ENCODE results near the gene RNF212B. TPM values are rescaled to one million over a fixed set of nuclear protein-coding genes. Genes with fewer than 3 reads are reported as not detected.
A peak's percentile ranks its signal among the peaks of the same experiment; 100 is the strongest.
"Not testable (repeated sequence)": the region's sequence is repeated elsewhere in the genome, so short reads cannot be mapped to it uniquely, and the experiment has no call there.

RNF212B gene
- polyA plus RNA-seq, 1 donor: 0.34 TPM

DNA sequence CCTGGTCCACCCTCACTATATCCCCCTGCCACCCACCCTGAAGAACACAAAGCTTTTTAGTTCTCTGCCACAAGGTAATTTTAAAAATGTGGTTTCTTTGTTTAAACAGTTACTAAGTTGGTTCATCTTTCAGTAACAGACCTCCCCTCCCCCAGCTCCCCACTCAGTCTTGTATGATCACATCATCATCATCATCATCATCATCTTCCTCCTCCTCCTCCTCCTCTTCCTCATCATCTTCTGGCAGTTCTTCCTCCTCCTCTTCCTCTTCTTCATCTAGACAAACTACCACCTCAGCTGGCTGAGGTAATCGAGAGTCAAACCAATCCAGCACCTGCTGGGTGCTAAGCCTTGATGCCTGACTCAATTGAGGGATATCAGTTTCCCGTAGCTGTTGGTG lies 37.7 kb downstream of the RNF212B start:
- H3K27ac ChIP-seq (ENCODE audit: low read length): no peak overlapping the region
- H3K36me3 ChIP-seq (ENCODE audit: control insufficient read depth, insufficient read depth, low read length): peaks cover 17% of the 10 kb centered on the region
- no peak for DNase-seq
- WGBS (ENCODE audit: insufficient coverage, low lambda C conversion rate): no CpG with 5 or more reads among the region's 2 CpGs
- H3K4me1 ChIP-seq (ENCODE audit: control insufficient read depth, insufficient read depth, low read length): peaks cover 11% of the 10 kb centered on the region
- no peaks in the 10 kb centered on the region for H3K27me3 ChIP-seq (ENCODE audit: control insufficient read depth, insufficient read depth, low read length)
- H3K4me3 ChIP-seq (ENCODE audit: low read length): no peak overlapping the region
- H3K9me3 ChIP-seq (ENCODE audit: control insufficient read depth, low read depth, low read length): no peaks in the 10 kb centered on the region

DNA sequence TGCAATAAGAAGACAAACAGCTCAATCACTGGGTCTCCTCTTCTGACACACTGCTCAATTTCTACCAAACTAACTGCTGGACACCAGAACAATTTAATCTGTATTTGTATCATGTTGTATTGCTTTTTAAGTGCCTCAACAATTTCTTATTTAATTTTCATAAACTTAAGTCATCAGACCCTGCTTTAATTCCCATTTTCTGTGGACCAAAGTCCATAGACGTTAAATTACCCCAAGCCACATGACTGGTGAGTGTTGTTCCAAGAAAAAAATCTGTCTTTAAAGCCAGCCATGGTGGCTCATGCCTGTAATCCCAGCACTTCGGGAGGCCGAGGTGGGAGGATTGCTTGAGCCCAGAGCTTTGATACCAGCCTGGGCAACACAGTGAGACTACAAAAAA lies 39.5 kb downstream of the RNF212B start:
- no CpG with 5 or more reads among the region's 3 CpGs for WGBS (ENCODE audit: insufficient coverage, low lambda C conversion rate)
- no peaks in the 10 kb centered on the region for H3K9me3 ChIP-seq (ENCODE audit: control insufficient read depth, low read depth, low read length)
- DNase-seq: peak; percentile 14 to 63
- H3K36me3 ChIP-seq (ENCODE audit: control insufficient read depth, insufficient read depth, low read length): peaks cover 17% of the 10 kb centered on the region
- no peak overlapping the region for H3K4me3 ChIP-seq (ENCODE audit: low read length)
- no peaks in the 10 kb centered on the region for H3K27me3 ChIP-seq (ENCODE audit: control insufficient read depth, insufficient read depth, low read length)
- peak overlapping the region; percentile 22 for H3K27ac ChIP-seq (ENCODE audit: low read length)
- H3K4me1 ChIP-seq (ENCODE audit: control insufficient read depth, insufficient read depth, low read length): peaks cover 11% of the 10 kb centered on the region

DNA sequence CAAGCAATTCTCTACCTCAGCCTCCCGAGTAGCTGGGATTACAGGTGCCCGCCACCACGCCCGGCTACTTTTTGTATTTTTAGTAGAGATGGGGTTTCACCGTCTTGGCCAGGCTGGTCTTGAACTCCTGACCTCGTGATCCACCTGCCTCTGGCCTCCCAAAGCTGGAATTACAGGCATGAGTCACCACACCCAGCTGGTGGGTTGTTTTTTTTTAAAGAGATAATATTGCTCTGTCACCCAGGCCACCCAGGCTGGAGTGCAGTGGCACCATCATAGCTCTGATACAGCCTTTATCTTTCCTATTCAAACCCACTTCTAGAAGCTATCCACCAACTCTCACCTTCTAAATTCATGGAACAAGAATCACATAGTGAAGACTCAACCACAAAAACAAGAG lies 40.2 kb downstream of the RNF212B start:
- not testable (repeated sequence) for DNase-seq; H3K9me3 ChIP-seq (ENCODE audit: control insufficient read depth, low read depth, low read length); H3K27ac ChIP-seq (ENCODE audit: low read length); H3K27me3 ChIP-seq (ENCODE audit: control insufficient read depth, insufficient read depth, low read length); H3K4me3 ChIP-seq (ENCODE audit: low read length)
- H3K36me3 ChIP-seq (ENCODE audit: control insufficient read depth, insufficient read depth, low read length): peaks cover 17% of the 10 kb centered on the region
- WGBS (ENCODE audit: insufficient coverage, low lambda C conversion rate): no CpG with 5 or more reads among the region's 6 CpGs
- peaks cover 11% of the 10 kb centered on the region for H3K4me1 ChIP-seq (ENCODE audit: control insufficient read depth, insufficient read depth, low read length)

DNA sequence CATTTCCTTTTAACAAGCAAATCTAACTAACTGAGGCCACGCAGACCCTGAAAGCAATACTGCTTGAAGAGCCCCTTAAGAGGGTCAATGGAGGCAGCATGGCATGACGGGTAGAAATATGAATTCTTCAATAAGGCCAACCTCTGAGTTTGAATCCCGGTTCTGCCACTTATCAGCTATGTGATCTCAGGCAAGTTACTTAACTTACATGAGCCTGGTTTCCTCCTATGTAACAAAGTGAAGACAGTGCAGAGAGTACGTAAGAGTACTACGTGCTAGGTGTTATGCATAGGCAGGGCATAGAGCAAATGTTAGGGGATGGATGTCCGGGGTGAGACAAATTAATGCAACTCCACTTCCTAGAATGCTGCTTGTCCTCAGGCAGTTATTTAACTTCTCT lies 43.5 kb downstream of the RNF212B start:
- 100% methylated on average over 1 of the region's 6 CpGs for WGBS (ENCODE audit: insufficient coverage, low lambda C conversion rate)
- H3K36me3 ChIP-seq (ENCODE audit: control insufficient read depth, insufficient read depth, low read length): peaks cover 6% of the 10 kb centered on the region
- peaks cover 14% of the 10 kb centered on the region for H3K4me1 ChIP-seq (ENCODE audit: control insufficient read depth, insufficient read depth, low read length)
- no peaks in the 10 kb centered on the region for H3K9me3 ChIP-seq (ENCODE audit: control insufficient read depth, low read depth, low read length)
- DNase-seq: no peak
- H3K27me3 ChIP-seq (ENCODE audit: control insufficient read depth, insufficient read depth, low read length): no peaks in the 10 kb centered on the region
- no peak overlapping the region for H3K27ac ChIP-seq (ENCODE audit: low read length)
- no peak overlapping the region for H3K4me3 ChIP-seq (ENCODE audit: low read length)

DNA sequence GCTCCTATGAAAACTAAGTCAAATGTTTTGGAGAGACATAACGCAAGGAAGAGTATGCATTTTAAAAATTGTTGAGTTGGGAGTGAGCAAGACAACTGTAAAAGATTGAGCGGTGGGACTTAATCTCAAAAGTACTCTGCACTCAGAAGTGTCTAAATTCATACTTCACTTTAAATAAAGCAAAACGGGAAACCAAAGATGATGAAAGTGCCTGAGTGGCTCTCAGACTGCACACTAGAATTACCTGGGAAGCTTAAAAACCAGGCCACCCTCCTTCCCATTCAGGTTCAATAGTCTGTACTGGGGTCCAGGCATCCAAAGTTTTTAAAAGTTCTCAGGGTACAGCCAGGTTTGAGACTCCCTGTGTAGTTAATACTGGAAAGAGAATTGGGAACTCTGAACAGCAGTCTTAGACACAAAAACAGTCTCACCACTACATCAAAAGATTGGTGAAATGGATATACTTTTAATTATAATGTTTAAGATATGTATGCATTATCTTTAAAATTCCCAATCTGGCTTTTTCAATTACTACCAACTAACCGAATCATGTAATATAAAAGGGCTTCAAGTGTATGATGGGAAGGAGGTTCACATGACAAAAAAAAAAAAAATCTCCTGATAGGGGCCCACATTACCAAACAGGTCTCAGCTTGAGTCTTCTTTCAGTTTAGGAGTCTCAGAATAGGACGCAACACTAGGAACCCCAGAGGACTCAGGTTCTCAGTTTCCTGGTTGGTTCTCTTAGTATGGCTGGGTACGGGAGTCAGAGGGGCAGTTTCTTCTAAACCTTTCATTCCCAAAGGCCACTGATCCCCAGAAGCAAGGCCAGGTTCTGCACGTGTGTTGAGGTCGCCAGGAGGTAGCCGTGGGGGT lies 47.2 kb downstream of the RNF212B start:
- Histone ChIP-seq H3K4me3 (ENCODE audit: low read length) (peak overlapping the region; percentile 68), H3K4me1 (ENCODE audit: control insufficient read depth, insufficient read depth, low read length) (peaks cover 14% of the 10 kb centered on the region), H3K27me3 (ENCODE audit: control insufficient read depth, insufficient read depth, low read length) (no peaks in the 10 kb centered on the region), H3K36me3 (ENCODE audit: control insufficient read depth, insufficient read depth, low read length) (no peaks in the 10 kb centered on the region), H3K9me3 (ENCODE audit: control insufficient read depth, low read depth, low read length) (no peaks in the 10 kb centered on the region), H3K27ac (ENCODE audit: low read length) (peak overlapping the region; percentile 86)
- 80% methylated on average over 1 of the region's 9 CpGs for WGBS (ENCODE audit: insufficient coverage, low lambda C conversion rate)
- peak; percentile 14 to 61 for DNase-seq

DNA sequence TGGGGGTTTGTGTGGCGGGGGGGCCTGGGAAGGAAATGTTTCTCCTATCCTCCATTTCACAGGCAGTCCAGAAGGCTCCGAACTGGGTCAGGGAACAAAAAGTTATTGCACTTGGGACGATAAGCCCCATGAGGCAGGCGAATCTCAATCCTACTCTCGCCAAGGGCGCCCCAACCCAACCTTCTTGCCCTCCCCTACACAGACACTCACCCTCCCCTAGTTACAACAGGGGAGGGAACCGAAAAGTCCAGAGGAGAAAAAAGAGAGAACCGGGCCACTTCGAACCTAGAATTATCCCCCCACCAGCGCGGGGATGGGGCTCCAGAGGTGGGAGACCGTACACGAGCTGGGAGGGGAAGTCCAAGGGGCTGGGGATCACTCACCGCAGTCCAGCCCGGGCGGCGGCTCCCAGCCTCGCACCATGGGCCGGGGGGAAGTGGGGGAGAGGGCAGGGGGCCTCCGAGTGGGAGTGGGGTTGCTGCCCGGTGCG lies 47.8 kb downstream of the RNF212B start:
- no peaks in the 10 kb centered on the region for H3K9me3 ChIP-seq (ENCODE audit: control insufficient read depth, low read depth, low read length)
- no peaks in the 10 kb centered on the region for H3K27me3 ChIP-seq (ENCODE audit: control insufficient read depth, insufficient read depth, low read length)
- peak overlapping the region; percentile 68 for H3K4me3 ChIP-seq (ENCODE audit: low read length)
- H3K36me3 ChIP-seq (ENCODE audit: control insufficient read depth, insufficient read depth, low read length): no peaks in the 10 kb centered on the region
- H3K27ac ChIP-seq (ENCODE audit: low read length): peak overlapping the region; percentile 86
- peaks cover 8% of the 10 kb centered on the region for H3K4me1 ChIP-seq (ENCODE audit: control insufficient read depth, insufficient read depth, low read length)
- peak in 1 of 2 donors; percentile 16 for DNase-seq
- no CpG with 5 or more reads among the region's 22 CpGs for WGBS (ENCODE audit: insufficient coverage, low lambda C conversion rate)

DNA sequence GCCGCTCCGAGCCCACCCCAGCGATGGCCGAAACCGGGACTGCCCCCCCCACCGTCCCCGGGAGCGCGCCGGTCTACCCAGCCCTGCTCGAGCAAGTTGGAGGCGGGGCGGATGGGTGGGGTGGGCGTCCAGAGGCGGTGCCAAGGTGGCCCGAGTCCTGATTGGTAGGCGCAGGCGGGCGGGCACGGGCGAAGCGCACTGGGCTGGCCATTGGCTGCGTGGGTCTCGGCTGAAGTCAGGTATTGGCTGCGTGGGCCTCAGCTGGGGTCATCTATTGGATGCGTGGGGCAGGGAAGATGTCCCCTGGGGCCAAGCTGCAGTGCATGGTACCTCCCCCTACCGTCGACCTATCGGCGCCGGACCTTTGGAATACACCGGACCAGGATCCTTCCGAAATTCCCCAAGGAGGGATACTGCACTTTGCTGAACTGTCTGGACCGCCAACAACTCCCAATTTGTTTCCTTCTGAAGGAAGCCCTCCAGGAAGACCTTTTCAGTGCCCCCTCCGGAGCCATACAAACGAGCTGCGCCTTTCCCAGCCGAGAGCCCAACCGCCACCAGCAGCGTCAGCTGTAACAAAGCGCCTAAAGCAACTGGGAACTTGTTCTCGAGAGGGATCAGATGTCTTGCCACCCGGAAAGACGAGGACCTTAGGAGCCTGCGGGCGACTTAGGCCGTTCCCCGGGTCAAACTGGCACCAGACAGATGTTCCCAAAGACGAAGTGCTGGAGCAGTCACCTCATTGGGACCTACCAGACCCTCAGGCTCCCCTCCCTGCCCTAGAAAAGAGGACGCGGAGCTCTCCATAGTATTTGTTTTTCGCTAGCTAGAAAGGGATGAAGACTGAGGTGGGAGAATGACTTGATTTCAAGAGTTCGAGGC lies 48.5 kb downstream of the RNF212B start, which contains the start of gene HOMEZ:
Gene HOMEZ (minus strand): TSS at position 113 of the 882 bp plus-strand sequence. CDS start 180 bp downstream, outside the sequence.
- Histone ChIP-seq H3K27ac (ENCODE audit: low read length) (peak within 1 kb of the TSS; percentile 95), H3K27me3 (ENCODE audit: control insufficient read depth, insufficient read depth, low read length) (no peaks in the 10 kb centered on the region), H3K9me3 (ENCODE audit: control insufficient read depth, low read depth, low read length) (no peaks in the 10 kb centered on the region), H3K36me3 (ENCODE audit: control insufficient read depth, insufficient read depth, low read length) (no peaks in the 10 kb centered on the region), H3K4me1 (ENCODE audit: control insufficient read depth, insufficient read depth, low read length) (peaks cover 8% of the 10 kb centered on the region), H3K4me3 (ENCODE audit: low read length) (peak within 1 kb of the TSS; percentile 68)
- 0% methylated on average over 1 of the region's 53 CpGs for WGBS (ENCODE audit: insufficient coverage, low lambda C conversion rate)
- peak; percentile 98 to 100 for DNase-seq

DNA sequence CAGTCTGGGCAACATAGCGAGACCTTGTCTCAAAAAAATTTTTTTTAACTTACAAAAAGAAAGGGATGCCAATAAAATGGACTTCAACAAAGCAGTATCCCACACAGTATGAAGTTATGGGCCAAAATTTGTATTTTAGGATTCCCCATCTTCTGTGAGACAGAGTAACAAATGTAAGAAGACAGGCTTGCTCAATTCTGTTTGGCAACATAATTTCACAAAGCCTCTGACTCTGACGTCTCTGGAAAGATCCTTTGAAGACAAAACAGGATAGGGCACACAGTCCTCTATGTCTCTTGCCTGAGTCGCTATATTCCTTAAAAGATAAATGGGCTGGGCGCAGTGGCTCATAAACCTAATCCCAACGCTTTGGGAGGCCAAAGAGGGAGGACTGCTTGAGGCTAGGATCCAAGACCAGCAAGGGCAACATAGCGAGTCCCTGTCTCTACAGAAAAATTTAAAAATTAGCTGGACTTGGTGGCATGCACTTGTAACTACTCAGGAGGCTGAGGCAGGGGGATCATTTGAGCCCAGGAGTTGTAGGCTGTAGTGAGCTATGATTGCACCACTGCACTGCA lies 49.3 kb downstream of the RNF212B start:
- 0% methylated on average over 1 of the region's 6 CpGs for WGBS (ENCODE audit: insufficient coverage, low lambda C conversion rate)
- Histone ChIP-seq H3K27me3 (ENCODE audit: control insufficient read depth, insufficient read depth, low read length) (no peaks in the 10 kb centered on the region), H3K4me3 (ENCODE audit: low read length) (peak overlapping the region; percentile 68), H3K4me1 (ENCODE audit: control insufficient read depth, insufficient read depth, low read length) (peaks cover 8% of the 10 kb centered on the region), H3K27ac (ENCODE audit: low read length) (peak overlapping the region; percentile 95), H3K9me3 (ENCODE audit: control insufficient read depth, low read depth, low read length) (no peaks in the 10 kb centered on the region), H3K36me3 (ENCODE audit: control insufficient read depth, insufficient read depth, low read length) (no peaks in the 10 kb centered on the region)
- no peak for DNase-seq

DNA sequence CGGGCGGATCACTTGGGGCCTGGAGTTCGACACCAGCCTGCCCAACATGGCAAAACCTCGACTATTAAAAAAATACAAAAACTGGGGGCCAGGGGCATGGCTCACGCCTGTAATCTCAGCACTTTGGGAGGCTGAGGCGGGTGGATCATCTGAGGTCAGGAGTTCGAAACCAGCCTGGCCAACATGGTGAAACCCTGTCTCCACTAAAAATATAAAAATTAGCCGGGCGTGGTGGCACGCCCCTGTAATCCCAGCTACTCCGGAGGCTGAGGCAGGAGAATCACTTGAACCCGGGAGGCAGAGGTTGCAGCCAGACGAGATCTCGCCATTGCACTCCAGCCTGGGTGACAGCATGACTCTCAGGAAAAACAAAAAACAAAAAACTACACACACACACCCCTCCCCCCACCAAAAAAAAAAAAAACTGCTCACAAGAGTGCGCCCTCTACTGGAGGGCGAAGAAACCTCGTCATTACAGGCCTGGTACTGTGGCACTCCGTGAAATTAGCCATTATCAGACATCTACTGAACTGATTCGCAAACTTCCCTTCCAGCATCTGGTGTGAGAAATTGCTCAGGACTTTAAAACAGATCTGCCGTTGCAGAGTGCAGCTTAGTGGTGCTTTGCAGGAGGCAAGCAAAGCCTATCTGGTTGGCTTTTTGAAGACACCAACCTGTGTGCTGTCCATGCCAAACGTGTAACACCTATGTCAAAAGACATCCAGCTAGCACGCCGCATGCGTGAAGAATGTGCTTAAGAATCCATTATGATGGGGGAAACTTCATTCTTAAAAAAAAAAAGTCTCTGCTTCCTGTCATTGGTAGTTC lies 57.2 kb downstream of the RNF212B start:
- peaks cover 8% of the 10 kb centered on the region for H3K27me3 ChIP-seq (ENCODE audit: control insufficient read depth, insufficient read depth, low read length)
- H3K4me1 ChIP-seq (ENCODE audit: control insufficient read depth, insufficient read depth, low read length): peaks cover 7% of the 10 kb centered on the region
- no peaks in the 10 kb centered on the region for H3K9me3 ChIP-seq (ENCODE audit: control insufficient read depth, low read depth, low read length)
- peak in 1 of 2 donors; percentile 33 for DNase-seq
- H3K4me3 ChIP-seq (ENCODE audit: low read length): no peak overlapping the region
- no peak overlapping the region for H3K27ac ChIP-seq (ENCODE audit: low read length)
- H3K36me3 ChIP-seq (ENCODE audit: control insufficient read depth, insufficient read depth, low read length): peaks cover 16% of the 10 kb centered on the region
- WGBS (ENCODE audit: insufficient coverage, low lambda C conversion rate): no CpG with 5 or more reads among the region's 24 CpGs

All from large intestine (tissue), 3 donors.